Hair follicular keratinocyte (primary cell): Measurements from ENCODE around the gene CARF. TPM values are rescaled to one million over a fixed set of nuclear protein-coding genes. Genes with fewer than 3 reads are reported as not detected.

ENCODE experiments used
- total RNA-seq: library from RNA; depleted of rRNA; stranded (reverse); fragments of >200 nt; gene quantifications from 2 replicates; pipeline ENCODE4 v1.2.3, GENCODE V29; 2015

The CARF gene
- 1.1 and 8.1 TPM in 2 replicates for total RNA-seq

GRCh38 chr2:202911512-202912341 lies at the start of gene CARF, which contains the start of gene WDR12:
CARF (plus strand) TSS chr2:202912275; CDS start chr2:202941903, 29,628 bp downstream.
WDR12 (minus strand) TSS chr2:202911673; CDS start chr2:202911476, 197 bp downstream.

DNA sequence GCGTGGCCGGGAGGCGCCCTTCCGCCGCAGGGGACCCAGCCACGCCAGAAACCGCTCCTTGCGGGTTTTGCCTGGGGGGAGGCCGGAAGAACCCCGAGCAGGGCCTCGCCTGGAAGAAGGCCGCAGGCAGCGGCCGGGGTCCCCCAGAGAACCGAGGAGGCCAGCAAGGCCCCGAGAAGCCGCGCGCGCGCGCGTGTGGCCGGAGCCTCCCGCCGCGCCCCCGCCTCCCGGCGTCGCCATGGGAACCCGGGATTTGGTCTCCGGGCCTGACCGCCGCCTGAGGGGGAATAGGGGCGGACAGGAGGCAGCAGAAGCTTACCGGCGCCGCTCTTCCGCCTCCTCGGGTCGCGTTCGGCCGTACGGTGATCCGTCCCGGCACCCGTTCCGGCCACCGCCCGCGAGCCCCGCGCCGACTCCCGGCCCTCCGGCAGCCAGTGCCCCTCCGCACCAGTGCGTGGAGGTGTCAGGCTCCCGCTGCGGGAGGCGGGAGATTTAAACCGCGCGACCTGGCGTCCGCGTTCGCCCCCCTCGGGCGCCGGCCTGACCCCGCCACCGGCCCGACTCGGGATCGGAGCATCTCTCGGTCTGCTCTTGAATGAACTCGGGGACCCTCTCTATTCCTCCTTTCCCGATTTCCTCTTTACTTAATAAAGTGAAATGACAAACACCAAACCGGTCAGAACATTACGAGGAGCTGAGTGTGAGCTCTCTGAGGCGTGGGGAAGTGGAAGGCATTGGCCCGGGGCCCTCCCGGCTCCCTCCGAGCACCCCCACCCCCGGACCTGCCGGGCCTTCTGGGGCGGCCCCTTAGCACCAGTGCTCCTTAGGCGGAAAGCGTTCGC lies 40.6 kb upstream of the CARF start, which contains the start of gene ICA1L:
TSS of gene ICA1L (minus strand) at position 467 of the 842 bp plus-strand sequence. CDS start 42,757 bp downstream, outside the sequence.

DNA sequence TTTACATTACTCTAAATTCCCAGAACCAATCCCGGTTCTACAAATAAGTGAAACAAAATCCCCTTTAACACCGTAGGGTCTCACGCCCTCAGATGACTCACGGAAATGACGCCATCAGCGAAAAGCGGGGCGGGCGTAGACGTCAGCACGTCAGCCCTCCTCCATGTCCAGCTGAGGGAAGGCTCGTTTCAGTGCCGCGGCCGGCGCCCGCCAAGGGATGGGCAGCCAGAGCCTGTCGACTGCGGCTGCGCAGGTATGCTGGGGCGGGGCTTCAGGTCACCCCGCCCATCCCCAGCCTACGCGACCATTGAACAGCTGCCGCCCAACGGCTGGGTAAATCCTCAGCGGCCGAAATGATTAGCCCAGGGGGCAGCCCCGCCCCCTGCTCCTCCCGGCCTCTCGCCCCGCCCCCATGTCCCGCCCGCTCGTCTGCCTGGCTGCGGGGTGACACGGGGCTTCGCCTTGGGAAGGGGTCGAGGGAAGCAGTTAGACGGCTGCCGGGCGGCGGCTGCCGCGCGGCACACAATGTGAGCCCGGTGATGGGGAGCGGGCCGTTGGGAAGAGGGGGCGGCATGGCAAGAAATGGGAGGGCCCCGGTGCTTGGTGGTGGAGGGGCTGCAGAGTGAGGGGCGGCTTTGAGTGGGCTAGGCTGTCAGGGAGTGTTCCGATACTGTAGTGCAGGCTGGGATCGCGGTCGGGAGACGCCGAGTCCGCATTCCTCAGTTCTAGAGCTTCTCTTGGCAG lies 102.6 kb downstream of the CARF start, which contains the start of gene NBEAL1:
TSS of gene NBEAL1 (plus strand) at position 420 of the 744 bp plus-strand sequence. CDS start 1,510 bp downstream, outside the sequence.

Other genes with a start within 250 kb of the CARF start
- gene ICA1L, start 40.5 kb upstream of the CARF start, total RNA-seq, result 0.42 and 1.8 TPM in 2 replicates
- gene WDR12, start 602 bp upstream of the CARF start, total RNA-seq, result 34.1 and 45.7 TPM in 2 replicates
- 9.9 and 13.3 TPM in 2 replicates for gene NBEAL1, start 102.6 kb downstream of the CARF start, total RNA-seq